Measurements from ENCODE around the gene ZNF626.
"Not testable (repeated sequence)": the region's sequence is repeated elsewhere in the genome, so short reads cannot be mapped to it uniquely, and the experiment has no call there.

Gene ZNF626

DNA sequence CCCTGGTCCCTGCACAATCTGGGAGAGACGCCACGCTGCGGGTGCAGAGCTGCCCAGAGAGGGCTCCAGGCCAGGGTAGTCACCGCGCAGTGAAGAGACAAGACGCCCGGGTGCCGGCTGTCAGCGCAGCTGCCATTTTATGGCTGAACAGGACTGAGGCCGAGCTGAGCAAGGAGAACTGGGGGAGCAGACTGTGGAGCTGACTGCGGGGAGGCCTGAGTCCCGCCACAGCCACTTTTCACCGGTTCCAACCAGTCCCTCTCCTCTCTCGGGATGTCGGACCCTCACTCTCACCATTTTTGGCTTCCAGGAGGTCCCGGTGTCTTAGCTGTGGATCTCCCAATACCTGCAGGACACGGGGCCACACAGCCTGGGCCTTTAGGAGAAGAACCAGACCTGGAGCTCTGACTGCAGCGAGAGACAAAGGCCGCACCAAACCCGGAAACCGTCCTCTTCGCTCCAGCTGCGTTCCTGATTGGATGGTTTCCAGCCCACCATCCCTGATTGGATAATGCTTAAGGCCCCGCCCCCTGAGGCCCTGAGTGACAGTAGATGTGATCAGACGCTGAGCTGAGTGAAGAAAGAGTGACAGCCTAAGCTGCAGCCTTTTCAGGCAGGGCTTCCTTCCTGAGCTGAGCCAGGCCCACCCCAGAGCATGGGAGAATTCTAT lies at the start of gene ZNF626:
Gene ZNF626, minus strand, starts transcription at position 422 of the 670 bp plus-strand sequence. Its CDS starts 125 bp downstream, at position 297.
- peak; percentile 87 for DNase-seq (ENCODE audit: low read depth)

DNA sequence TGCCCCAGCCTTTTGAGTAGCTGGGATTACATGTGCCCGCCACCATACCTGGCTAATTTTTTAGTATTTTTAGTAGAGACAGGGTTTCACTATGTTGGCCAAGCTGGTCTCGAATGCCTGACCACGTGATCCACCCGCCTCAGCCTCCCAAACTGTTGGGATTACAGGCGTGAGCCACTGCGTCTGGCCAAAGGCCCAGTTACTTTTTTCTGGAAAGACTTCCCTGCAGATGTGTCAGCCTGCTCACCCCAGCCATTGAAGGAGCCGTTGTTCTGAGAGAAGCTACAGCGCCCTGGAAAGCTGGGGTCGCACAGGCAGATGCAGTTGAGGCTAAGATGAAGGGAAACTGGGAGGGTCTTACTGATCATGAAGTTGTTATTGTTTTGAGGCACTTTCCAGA lies 7.9 kb upstream of the ZNF626 start:
- DNase-seq (ENCODE audit: low read depth): no peak

DNA sequence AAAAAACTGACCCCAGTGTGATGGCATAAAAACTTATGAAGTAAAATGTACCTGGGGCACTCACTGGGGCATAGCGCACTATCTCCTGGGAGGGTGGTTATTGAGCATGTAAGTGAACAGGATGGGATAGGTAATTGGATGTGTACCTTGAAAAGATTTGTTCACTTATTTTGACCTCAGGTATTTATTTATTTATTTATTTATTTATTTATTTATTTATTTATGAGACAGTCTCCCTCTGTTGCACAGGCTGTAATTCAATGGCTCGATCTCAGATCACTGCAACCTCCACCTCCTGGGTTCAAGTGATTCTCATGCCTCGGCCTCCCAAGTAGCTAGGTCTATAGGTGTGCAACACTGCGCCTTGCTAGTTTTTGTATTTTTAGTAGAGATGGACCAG lies 5.9 kb upstream of the ZNF626 start:
- no peak for DNase-seq (ENCODE audit: low read depth)

DNA sequence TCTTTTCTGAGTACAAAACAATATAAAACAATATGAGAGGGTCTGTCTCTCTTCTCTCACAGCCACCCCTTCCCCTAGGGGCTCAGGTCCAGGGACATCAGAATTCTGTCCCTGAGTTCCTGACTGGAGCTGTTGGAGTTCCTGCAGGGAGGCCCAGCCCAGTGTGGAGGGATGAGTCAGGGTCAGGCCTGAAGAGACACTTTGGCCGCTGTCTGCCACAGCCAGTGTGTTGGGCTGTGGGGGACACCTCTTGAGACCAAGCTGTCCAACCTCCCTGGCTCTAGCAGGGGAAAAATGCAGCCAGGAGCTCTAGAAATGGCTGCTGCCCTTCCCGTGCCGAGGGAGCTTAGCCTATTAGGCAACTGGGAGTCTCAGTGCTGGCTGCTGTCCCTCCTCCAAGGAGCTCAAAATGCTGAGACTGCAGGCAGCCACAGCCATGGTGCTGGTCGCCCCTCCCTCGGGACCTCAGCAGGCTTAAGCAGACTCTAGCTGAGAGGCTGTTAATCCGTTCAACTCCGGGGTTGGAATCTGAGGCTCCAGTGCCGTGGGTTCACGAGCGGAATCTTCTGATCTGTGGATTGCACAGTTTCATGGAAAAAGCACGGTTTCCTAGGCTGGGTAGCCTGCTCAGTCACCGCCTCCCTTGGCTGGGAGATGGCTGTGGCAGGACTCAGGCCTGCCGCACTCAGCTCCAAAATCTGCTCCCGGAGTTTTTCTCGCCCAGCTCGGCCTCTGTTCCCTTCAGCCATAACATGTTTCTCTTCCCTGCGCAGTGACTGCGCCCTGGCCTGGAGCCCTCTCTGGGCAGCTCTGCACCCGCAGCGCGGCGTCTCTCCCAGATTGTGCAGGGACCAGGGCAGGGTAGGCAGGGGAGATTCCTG lies 3.8 kb upstream of the ZNF626 start:
- DNase-seq (ENCODE audit: low read depth): no peak

DNA sequence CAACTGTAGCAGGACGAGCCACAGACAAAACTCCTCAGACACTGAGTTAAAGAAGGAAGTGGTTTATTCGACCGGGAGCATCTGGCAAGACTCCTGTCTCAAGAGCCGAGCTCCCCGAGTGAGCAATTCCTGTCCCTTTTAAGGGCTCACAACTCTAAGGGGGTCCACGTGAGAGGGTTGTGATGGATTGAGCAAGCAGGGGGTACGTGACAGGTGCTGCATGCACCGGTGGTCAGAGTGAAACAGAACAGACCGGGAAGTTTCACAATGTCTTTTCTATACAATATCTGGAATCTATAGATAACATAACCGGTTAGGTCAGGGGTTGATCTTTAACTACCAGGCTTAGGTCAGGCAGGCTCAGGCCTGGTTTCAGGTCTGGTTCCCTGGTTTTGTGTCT lies 3.1 kb upstream of the ZNF626 start:
- not testable (repeated sequence) for DNase-seq (ENCODE audit: low read depth)

DNA sequence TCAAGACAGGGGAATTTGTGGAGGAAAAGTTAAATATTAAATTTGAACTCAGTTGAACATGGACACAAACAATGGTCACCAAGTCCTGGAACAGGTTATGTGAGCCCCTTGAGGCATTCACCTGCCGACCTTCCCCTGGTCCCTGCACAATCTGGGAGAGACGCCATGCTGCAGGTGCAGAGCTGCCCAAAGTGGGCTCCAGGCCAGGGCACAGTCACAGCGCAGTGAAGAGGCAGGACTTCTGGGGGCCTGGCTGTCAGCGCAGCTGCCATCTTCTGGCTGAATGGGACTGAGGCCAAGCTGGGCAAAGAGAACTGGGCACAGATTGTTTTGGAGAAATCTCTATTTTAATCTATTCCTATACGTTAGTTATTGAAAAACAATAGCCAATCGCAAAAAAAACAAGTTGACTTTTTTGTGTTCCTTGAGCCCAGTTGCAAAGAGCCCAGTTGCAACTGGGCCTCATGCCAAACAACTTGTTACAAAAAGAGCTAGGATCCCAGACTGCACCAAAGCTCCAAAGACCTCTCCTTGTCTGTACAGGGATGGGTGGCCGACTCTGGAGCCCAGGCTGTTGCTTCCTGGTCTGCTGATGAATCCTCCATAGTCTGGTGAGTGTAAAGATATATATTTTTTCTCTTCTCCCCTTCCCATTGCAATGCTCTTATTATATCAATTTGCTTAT lies 1.2 kb upstream of the ZNF626 start:
- DNase-seq (ENCODE audit: low read depth): no peak

DNA sequence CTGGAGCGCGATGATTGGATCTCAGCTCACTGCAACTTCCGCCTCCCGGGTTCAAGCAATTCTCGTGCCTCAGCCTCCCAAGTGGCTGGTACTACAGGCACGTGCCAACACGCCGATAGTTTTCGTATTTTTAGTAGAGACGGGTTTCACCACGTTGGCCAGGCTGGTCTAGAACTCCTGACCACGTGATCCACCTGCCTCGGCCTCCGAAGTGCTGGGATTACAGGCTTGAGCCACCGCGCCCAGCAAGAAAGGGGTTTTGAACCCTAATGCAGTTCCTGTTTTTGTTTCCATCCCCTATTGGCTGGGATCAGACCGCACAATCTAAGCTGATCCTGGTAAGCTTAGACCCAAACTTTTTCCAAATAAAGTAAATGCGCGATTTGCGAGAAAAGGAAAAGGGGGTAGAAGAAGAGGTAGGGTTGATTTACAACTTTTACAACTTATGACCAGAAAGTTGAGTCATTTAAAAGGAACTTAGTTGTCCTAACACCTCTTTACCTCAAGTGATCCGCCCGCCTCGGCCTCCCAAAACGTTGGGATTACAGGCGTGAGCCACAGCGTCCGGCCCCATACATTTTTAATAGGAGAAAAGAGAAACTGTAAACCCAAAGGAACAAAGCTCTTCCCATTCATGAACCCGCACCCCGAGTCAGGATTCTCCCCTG lies 764 bp downstream of the ZNF626 start:
- DNase-seq (ENCODE audit: low read depth): no peak

DNA sequence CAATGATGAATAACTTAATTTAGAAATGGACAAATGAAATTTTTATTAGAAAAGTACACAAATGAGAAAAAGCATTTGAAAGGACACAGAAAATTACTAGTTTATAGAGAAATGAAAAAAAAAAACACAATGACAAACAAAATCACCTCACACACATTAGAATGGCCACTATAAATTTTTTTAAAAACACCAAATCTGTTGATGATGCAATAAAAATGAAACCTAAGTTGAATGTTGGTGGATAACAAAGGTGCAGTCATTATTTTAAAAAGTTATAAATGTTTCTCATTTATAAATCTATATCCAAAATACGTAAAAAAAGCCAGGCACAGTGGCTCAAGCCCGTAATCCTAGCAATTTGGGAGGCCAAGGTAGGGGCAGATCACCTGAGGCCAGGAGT lies 20.8 kb downstream of the ZNF626 start:
- DNase-seq (ENCODE audit: low read depth): no peak

DNA sequence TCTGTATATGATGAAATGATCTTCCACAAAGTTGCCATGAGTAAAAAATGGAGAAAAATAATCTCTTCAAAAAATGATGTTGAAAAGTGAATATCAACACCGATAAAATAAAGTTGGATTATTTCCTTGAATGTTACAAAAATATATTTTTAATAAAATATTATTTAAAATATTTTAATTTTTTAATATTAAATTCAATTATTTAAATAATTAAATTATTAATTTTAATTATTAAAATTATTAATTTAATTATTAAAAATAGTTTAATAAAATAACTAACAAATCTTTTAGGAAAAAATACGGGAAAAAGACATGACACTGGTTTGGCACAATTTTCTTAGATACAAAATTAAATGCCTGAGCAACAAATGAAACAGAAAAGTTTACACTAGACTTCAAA lies 21.3 kb downstream of the ZNF626 start:
- DNase-seq (ENCODE audit: low read depth): no peak

DNA sequence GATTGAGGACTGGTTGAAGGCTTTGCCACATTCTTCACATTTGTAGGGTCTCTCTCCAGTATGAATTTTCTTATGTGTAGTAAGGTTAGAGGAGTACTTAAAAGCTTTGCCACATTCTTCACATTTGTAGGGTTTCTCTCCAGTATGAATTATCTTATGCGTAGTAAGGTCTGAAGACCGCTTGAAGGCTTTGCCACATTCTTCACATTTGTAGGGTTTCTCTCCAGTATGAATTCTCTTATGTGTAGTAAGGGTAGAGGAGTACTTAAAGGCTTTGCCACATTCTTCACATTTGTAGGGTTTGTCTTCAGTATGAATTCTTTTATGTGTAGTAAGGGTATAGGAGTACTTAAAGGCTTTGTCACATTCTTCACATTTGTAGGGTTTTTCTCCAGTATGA lies 36.8 kb downstream of the ZNF626 start:
- not testable (repeated sequence) for DNase-seq (ENCODE audit: low read depth)

DNA sequence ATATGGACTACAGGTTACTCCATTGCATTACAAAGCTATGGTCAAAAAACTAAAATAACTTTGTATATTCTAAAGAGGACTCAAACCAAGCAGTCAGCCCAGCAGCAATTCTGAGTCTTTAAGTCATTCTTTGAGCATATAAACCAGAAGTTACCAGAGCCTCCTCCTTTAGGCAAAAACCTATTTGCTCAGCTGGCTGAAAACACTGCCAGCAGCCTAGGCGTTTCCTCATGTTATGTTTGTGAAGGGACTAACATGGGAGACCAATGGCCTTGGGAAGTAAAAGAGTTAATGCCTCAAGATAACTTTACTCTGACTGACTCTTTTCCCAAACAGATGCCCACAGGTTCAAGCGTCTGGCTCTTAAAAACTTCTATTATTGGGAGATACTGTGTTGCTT lies 45.3 kb downstream of the ZNF626 start:
- no peak for DNase-seq (ENCODE audit: low read depth)

DNA sequence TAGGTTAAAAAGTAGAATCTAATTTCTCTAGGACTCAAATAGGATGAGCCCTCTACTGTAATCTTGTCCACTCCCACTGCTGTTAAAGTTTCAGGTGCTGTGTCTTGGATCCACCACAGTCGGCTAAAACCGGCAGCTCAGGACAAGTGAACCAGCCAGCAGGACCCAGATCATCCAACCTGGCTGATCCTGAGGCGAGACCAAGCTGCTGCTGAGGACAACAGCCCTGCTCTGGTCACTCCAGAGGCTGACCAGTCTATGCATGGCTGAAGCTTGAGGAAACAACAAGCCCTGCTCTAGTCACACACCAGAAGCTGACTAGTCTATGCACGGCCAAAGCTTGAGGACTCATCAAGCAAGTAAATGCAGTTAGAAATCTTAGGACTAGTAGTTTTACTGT lies 46.4 kb downstream of the ZNF626 start:
- DNase-seq (ENCODE audit: low read depth): not testable (repeated sequence)

DNA sequence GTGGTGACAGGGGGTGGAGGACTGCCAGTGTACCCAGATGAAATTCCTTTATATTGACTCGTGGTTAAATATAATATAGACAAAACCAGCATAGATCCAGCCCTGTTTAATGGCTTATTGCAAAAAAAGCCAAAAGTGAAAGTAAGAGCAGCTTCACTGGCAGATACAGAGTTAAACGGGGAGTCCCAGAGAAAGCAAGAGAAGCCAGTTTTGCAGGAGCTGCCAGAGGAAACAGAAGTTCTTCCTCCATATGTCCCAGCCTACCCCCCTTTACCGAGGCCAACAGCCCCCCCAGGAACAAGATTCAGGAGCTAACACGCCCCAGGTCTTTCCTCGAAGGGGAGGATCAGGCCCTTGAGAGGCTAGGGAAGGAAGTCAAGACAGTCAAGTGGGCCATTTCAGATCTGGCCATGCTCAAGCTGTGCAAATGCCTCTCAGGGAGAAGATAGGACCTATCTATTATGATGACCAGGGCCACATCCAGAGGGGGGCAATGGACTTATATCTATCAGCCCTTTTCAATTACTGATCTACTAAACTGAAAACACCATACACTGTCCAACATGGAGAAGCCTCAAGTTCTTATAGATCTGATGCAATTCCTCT lies 48.6 kb downstream of the ZNF626 start:
- DNase-seq (ENCODE audit: low read depth): no peak

DNA sequence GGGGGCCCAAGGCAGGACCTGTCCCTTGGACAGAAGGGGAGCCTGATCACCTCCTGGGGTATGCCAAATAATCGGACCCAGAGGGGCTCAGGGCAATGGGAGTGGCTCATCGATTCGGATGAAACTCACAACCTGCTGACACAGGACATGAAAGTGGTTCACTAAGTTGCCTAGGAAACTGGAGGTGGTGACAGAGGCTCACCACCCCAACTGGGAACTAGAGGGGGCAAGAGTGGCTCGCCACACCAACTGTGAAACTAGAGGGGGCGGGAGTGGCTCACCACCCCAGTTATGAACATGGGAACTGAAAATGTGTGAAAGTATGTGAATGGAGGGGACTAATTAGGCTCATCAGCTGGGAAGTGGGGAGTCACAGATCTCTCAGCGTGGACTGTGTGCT lies 49.5 kb downstream of the ZNF626 start:
- DNase-seq (ENCODE audit: low read depth): no peak

DNA sequence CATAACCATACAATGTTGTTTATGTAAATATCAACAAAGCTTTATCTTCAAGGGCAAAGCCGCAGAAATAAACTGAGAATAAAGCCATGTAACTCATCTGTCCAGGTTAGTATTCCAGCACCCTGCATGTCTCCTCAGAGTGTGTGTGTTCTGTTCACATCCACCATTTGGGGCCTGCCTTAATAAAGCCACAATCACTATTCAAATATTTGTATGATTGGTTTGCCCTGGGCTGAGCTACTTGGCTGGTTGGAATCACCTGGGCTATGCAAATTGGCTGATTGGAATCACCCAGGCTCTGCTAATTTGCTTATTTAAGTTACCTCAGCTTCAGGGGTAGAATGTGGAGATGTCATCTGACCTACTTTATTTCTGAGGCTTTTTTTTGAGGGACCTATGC lies 53.4 kb downstream of the ZNF626 start:
- DNase-seq (ENCODE audit: low read depth): no peak
